ENCODE measurements around the gene ASAP3. TPM values are rescaled to one million over a fixed set of nuclear protein-coding genes. Genes with fewer than 3 reads are reported as not detected.

ASAP3 gene
- total RNA-seq, 2 experiments from 2014 or later: 0.81 to 1.2 TPM

GRCh38 chr1:23444104-23444533 lies 39.9 kb downstream of the ASAP3 start:
- POLR2A ChIA-PET: no interaction called here
- DNase-seq: no peak

DNA sequence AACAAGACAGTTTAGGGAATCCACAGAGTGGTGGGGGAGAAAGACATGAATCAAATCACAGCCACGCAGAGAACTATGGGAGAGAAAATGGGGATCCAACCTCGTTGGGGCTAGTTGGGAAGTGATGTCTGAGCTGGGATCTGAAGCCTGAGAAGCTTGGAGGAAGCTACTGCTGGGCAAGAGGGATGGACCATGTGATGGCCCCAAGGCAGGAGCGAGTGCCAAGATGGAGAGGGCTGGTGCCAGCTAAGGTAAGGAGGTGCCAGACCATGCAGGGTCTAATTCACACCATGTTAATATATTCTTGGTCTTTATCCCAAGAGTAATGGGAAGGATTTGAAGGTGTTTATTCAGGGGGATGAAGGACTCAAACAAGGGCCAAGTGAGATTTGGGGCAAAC lies 41.2 kb downstream of the ASAP3 start:
- Mint-ChIP-seq H3K27me3 (no peaks in the 10 kb centered on the region), H3K9me3 (no peaks in the 10 kb centered on the region)

More at GRCh38 chr1:23444104-23444533, 39.9 kb downstream of the ASAP3 start:
- no peaks in the 10 kb centered on the region for H3K36me3 ChIP-seq (ENCODE audit: insufficient read depth, low read length)
- CTCF ChIA-PET: no interaction called here
- H3K27ac ChIP-seq (ENCODE audit: low read depth in 1 of 2, low read length in 2 of 2): no peak overlapping the region
- no peaks in the 10 kb centered on the region for H3K4me1 ChIP-seq (ENCODE audit: insufficient read depth, low read length)
- H3K9me3 ChIP-seq (ENCODE audit: control insufficient read depth in 1 of 2, insufficient read depth in 1 of 2, low read length in 2 of 2): no peaks in the 10 kb centered on the region
- no peak overlapping the region for H3K4me3 ChIP-seq (ENCODE audit: low read length)
- intact Hi-C loops (cut with DNase I, micrococcal nuclease): no loop called here
- H3K36me3 Mint-ChIP-seq (ENCODE audit: low read depth): no peaks in the 10 kb centered on the region
- H3K4me1 Mint-ChIP-seq (ENCODE audit: low read depth): no peaks in the 10 kb centered on the region
- no peaks in the 10 kb centered on the region for H3K27me3 ChIP-seq (ENCODE audit: control insufficient read depth in 1 of 2, insufficient read depth in 2 of 2, low read length in 2 of 2)
- no peak for ATAC-seq (ENCODE audit: poor library complexity)
- no peak for TF ChIP-seq CTCF (IDR thresholded peaks at IDR 0.05)
- H3K27ac Mint-ChIP-seq: no peak overlapping the region
- no peak overlapping the region for H3K4me3 Mint-ChIP-seq
- H3K27me3 Mint-ChIP-seq: no peaks in the 10 kb centered on the region
- H3K9me3 Mint-ChIP-seq: no peaks in the 10 kb centered on the region

GRCh38 chr1:23441446-23442148 lies 42.4 kb downstream of the ASAP3 start:
- no peaks in the 10 kb centered on the region for H3K27me3 ChIP-seq (ENCODE audit: control insufficient read depth in 1 of 2, insufficient read depth in 2 of 2, low read length in 2 of 2)
- no peaks in the 10 kb centered on the region for H3K4me1 Mint-ChIP-seq (ENCODE audit: low read depth)
- DNase-seq: no peak
- intact Hi-C loops (cut with DNase I, micrococcal nuclease): no loop called here
- H3K9me3 Mint-ChIP-seq: no peaks in the 10 kb centered on the region
- CTCF ChIA-PET: no interaction called here
- no peaks in the 10 kb centered on the region for H3K27me3 Mint-ChIP-seq
- no peak overlapping the region for H3K27ac ChIP-seq (ENCODE audit: low read depth in 1 of 2, low read length in 2 of 2)
- H3K4me3 ChIP-seq (ENCODE audit: low read length): no peak overlapping the region
- no peak for ATAC-seq (ENCODE audit: poor library complexity)
- POLR2A ChIA-PET: interaction anchor here (1.0 kb wide), 1 partner anchor 11 kb away, joined by 4 read pairs; no protein-coding TSS in a partner anchor
- TF ChIP-seq CTCF (IDR thresholded peaks at IDR 0.05): no peak
- H3K27ac Mint-ChIP-seq: no peak overlapping the region
- H3K9me3 ChIP-seq (ENCODE audit: control insufficient read depth in 1 of 2, insufficient read depth in 1 of 2, low read length in 2 of 2): peaks cover 0 to 4% of the 10 kb centered on the region in 2 experiments
- no peaks in the 10 kb centered on the region for H3K36me3 Mint-ChIP-seq (ENCODE audit: low read depth)
- no peak overlapping the region for H3K4me3 Mint-ChIP-seq
- H3K36me3 ChIP-seq (ENCODE audit: insufficient read depth, low read length): no peaks in the 10 kb centered on the region
- H3K4me1 ChIP-seq (ENCODE audit: insufficient read depth, low read length): peaks cover 3% of the 10 kb centered on the region

More for the DNA sequence above, 41.2 kb downstream of the ASAP3 start:
- no peak overlapping the region for H3K4me3 ChIP-seq (ENCODE audit: low read length)
- no peak overlapping the region for H3K27ac ChIP-seq (ENCODE audit: low read depth in 1 of 2, low read length in 2 of 2)
- intact Hi-C loops (cut with DNase I, micrococcal nuclease): no loop called here
- Mint-ChIP-seq H3K27ac (no peak overlapping the region), H3K4me1 (ENCODE audit: low read depth) (no peaks in the 10 kb centered on the region), H3K36me3 (ENCODE audit: low read depth) (no peaks in the 10 kb centered on the region), H3K4me3 (no peak overlapping the region)
- CTCF ChIA-PET: no interaction called here
- POLR2A ChIA-PET: no interaction called here
- TF ChIP-seq CTCF (IDR thresholded peaks at IDR 0.05): no peak
- H3K36me3 ChIP-seq (ENCODE audit: insufficient read depth, low read length): no peaks in the 10 kb centered on the region
- no peak for ATAC-seq (ENCODE audit: poor library complexity)
- H3K9me3 ChIP-seq (ENCODE audit: control insufficient read depth in 1 of 2, insufficient read depth in 1 of 2, low read length in 2 of 2): no peaks in the 10 kb centered on the region
- H3K27me3 ChIP-seq (ENCODE audit: control insufficient read depth in 1 of 2, insufficient read depth in 2 of 2, low read length in 2 of 2): no peaks in the 10 kb centered on the region
- DNase-seq: no peak
- H3K4me1 ChIP-seq (ENCODE audit: insufficient read depth, low read length): no peaks in the 10 kb centered on the region

Data from CD4-positive, alpha-beta T cell (primary cell).